Vagina (tissue), 2 donors: Measurements from ENCODE around the gene THTPA.

Experiments used
- POLR2AphosphoS5 ChIP-seq, 2 donors: sonication (generic); formaldehyde crosslinking; IDR thresholded peaks; one replicate each; pipeline ENCODE4 v1.9.0; 2017; ENCODE audit warnings: antibody characterized with exemption in 2 of 2, mild to moderate bottlenecking in 2 of 2, low read depth in 1 of 2; ENCODE audit not compliant: insufficient read depth in 1 of 2
- TF ChIP-seq, protein P1 (sequence below), 3 experiments: fragments of 450-650 bp in 2 of 3; fragments of 200-600 bp in 1 of 3; sonication (generic) in 1 of 3; IDR thresholded peaks; one replicate each; pipeline ENCODE4 v1.5.1; 2017 to 2019; ENCODE audit warnings: antibody characterized with exemption in 3 of 3, mild to moderate bottlenecking in 2 of 3, moderate library complexity in 2 of 3

GRCh38 chr14:23521785-23522640 is 34.1 kb upstream of the THTPA start:
- TF ChIP-seq, protein P1, sequence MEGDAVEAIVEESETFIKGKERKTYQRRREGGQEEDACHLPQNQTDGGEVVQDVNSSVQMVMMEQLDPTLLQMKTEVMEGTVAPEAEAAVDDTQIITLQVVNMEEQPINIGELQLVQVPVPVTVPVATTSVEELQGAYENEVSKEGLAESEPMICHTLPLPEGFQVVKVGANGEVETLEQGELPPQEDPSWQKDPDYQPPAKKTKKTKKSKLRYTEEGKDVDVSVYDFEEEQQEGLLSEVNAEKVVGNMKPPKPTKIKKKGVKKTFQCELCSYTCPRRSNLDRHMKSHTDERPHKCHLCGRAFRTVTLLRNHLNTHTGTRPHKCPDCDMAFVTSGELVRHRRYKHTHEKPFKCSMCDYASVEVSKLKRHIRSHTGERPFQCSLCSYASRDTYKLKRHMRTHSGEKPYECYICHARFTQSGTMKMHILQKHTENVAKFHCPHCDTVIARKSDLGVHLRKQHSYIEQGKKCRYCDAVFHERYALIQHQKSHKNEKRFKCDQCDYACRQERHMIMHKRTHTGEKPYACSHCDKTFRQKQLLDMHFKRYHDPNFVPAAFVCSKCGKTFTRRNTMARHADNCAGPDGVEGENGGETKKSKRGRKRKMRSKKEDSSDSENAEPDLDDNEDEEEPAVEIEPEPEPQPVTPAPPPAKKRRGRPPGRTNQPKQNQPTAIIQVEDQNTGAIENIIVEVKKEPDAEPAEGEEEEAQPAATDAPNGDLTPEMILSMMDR (IDR thresholded peaks at IDR 0.05), result no peak
- no peak for TF ChIP-seq POLR2AphosphoS5 (IDR thresholded peaks at IDR 0.05; ENCODE audit: insufficient read depth in 1 of 2, low read depth in 1 of 2)
